GM19395 (cell line): Measurements from ENCODE around the gene DNMBP.
"Not testable (repeated sequence)": the region's sequence is repeated elsewhere in the genome, so short reads cannot be mapped to it uniquely, and the experiment has no call there.

Experiments used
- ATAC-seq: cut with Tn5 transposase; IDR thresholded peaks from one replicate; pipeline ENCODE4 v1.9.1; 2021; ENCODE audit warnings: mild to moderate bottlenecking, moderate library complexity; ENCODE audit not compliant: unreplicated experiment

Gene DNMBP

DNA sequence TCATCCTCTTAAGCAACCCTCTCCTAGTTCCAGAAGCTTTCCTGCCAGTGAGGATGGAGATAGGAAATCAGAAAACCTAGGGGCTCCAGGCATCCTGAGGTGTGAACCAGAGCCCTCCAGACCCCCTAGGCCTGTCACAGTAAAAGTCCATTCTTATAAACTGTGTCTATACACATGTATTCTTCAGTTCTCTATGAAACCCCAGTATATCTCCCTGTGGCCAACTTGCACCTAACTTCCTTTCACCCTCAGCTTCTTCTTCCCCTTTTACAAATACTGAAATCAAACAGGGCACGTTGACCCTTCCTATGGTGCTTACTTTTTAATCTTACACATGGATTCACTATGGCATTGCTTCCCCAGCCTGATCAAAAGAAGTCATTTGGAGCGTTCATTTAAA is 168.9 kb downstream of the DNMBP start:
- ATAC-seq: not testable (repeated sequence)

DNA sequence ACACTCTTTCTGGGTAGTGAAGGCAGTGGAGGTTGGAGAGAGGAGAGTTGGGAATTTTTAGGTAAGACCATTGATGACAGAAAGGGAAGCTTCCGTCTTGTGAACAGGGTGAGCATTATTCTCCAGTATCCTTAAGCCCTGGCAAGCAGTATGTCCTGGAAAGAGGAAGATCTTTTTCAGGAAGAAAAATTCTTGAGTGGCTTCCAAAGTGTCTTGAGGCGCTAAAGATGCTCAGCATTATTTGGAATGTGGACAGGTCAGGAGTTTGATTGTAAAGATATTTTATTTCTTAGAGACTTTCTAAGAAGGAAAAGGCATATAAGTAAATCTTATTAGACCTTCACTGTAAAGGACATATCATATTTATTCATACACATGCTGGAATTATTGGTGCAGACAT is 173.0 kb downstream of the DNMBP start:
- no peak for ATAC-seq

DNA sequence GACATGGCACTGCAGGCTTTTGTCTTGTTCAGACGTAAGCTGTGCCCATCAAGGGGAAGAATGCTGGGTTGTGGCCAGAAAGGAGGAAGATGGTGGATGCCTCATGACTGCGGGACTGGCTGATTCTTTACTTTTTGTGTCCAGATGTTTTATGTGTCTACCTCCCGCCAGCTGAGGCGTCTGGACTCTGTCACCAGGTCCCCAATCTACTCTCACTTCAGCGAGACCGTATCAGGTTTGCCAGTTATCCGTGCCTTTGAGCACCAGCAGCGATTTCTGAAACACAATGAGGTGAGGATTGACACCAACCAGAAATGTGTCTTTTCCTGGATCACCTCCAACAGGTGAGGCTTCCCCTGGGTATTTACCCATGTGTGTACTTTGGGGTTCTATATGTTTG is 173.8 kb downstream of the DNMBP start:
- no peak for ATAC-seq

DNA sequence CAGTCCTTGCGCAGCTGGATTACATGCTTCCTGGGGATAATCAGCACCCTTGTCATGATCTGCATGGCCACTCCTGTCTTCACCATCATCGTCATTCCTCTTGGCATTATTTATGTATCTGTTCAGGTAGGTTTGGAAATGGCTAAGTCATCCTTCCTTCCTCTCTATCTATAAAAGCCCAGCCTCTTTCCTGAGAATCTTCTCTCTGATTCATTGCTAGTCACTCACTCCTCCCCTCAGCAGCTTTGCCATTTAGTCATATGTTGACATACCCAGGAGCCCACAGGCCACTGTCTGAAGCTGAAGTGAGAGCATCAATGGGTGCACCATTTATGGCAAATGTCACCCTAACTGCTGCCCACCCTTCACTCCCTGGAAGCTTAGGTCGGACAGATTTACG is 175.3 kb downstream of the DNMBP start:
- no peak for ATAC-seq

DNA sequence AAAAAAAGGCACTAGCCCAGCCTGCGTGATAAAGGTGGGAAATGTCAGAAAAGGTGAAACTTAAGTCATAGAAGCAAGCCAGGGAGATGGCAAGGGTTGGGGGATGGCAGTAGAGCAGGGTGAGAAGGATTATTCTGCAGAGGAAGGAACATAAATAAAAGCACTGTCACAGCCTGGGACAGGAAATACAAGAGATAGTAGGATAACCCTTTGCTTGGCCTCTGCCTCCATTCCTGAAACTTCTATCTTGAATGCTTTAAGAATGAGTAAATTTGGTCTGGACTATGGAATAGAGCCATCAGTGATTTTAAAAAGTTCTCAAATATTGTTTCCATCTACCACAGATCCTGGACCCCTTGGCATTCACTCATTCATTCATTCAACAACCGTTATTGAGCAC is 177.3 kb downstream of the DNMBP start:
- no peak for ATAC-seq

DNA sequence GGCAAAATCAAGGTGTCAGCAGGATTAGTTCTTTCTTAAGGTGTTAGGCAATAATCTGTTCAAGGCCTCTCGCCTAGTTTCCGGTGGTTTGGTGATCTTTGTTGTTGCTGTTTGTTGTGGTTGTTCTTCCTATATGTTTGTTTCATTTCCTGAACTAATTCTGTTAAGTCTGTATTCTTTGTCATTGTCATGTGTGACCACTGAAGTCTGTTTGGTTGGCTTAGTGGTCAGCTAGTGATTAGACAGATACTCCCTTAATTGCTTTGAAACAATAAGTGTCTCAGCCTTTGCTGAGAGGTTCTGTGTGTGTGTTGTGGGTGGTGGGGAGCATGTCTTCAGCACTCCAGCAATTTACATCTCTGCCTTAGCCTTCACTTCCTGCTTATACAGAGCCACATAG is 181.3 kb downstream of the DNMBP start:
- ATAC-seq: no peak

DNA sequence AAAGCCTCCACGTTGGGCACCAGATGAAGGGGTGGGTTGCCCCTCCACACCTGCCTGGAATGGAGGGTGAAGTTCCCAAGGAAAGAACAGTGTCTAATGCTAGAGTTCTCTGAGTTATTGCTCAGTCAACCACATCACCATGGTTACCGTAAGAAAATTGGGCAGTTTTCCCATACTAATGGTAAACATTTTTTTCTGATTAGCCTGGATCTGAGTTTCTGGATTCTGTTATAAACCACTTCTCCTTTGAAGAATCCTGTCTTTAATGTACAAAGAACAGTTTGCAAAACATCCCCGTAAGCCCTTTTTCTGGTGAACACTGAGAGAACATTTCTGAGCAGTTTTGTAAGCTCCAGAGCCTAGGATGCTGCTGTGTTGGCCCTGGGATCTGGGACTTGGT is 181.8 kb downstream of the DNMBP start:
- no peak for ATAC-seq
